NB4 (cell line): ENCODE measurements around the gene CLCF1.

Source experiments
- DNase-seq: peaks from one replicate; pipeline ENCODE4 v3.0.0; 2010; ENCODE audit warnings: low read depth
- H3K4me3 ChIP-seq: one replicate; pipeline ENCODE4 v1.5.1; 2011; ENCODE audit warnings: mild to moderate bottlenecking, low read depth, low read length, moderate library complexity
- MYC ChIP-seq: IDR thresholded peaks from 2 replicates; pipeline ENCODE4 v1.6.1; 2011; ENCODE audit warnings: low read depth, low read length
- POLR2A ChIP-seq: IDR thresholded peaks from 2 replicates; pipeline ENCODE4 v1.6.1; 2011; ENCODE audit warnings: mild to moderate bottlenecking; ENCODE audit not compliant: insufficient read length; ENCODE audit errors: extremely low read depth
- TF ChIP-seq, protein P1 (sequence below): IDR thresholded peaks from one replicate; pipeline ENCODE4 v1.5.1; 2012; ENCODE audit warnings: low read depth, low read length
- TF ChIP-seq, protein P2 (sequence below): IDR thresholded peaks from 2 replicates; pipeline ENCODE4 v1.6.1; 2011; ENCODE audit warnings: low read depth, low read length

CLCF1 gene

GRCh38 chr11:67372993-67373647 lies at the start of gene CLCF1:
Gene CLCF1, minus strand, starts transcription at chr11:67373598. Its CDS starts 59 bp downstream, at chr11:67373539.
- TF ChIP-seq MYC (no peak), POLR2A (peak; percentile 33)
- TF ChIP-seq, protein P1, sequence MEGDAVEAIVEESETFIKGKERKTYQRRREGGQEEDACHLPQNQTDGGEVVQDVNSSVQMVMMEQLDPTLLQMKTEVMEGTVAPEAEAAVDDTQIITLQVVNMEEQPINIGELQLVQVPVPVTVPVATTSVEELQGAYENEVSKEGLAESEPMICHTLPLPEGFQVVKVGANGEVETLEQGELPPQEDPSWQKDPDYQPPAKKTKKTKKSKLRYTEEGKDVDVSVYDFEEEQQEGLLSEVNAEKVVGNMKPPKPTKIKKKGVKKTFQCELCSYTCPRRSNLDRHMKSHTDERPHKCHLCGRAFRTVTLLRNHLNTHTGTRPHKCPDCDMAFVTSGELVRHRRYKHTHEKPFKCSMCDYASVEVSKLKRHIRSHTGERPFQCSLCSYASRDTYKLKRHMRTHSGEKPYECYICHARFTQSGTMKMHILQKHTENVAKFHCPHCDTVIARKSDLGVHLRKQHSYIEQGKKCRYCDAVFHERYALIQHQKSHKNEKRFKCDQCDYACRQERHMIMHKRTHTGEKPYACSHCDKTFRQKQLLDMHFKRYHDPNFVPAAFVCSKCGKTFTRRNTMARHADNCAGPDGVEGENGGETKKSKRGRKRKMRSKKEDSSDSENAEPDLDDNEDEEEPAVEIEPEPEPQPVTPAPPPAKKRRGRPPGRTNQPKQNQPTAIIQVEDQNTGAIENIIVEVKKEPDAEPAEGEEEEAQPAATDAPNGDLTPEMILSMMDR, result no peak
- peak within 1 kb of the TSS; percentile 64 for H3K4me3 ChIP-seq
- DNase-seq, result peak; percentile 87

DNA sequence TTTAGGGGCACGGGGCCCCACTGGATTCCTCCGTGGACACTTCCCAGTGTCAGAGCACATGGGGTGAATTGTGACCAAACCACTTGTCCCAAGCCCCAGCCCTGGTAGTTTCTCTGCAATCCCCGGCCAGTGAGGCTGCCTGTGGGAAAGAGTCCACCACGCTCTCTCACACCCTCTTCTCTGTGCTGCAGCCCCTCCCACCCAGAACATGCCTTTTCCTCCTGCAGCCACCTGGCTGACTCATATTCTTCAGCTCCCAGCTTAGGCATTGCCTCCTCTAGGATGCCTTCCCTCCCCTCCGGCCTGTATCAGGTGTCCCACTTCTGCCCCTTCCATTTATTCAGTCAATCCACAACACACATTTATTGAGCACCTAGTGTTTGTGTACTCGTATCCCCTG lies 49.5 kb upstream of the CLCF1 start:
- no peak for DNase-seq
- no peak overlapping the region for H3K4me3 ChIP-seq
- no peak for TF ChIP-seq POLR2A
- TF ChIP-seq, protein P1, result no peak

- H3K4me3 ChIP-seq, result no peak overlapping the region
- TF ChIP-seq, protein P2, sequence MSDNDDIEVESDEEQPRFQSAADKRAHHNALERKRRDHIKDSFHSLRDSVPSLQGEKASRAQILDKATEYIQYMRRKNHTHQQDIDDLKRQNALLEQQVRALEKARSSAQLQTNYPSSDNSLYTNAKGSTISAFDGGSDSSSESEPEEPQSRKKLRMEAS, result no peak
- no peak for TF ChIP-seq POLR2A
- TF ChIP-seq, protein P1, result no peak
- no peak for TF ChIP-seq MYC
- DNase-seq, result no peak
Measured at GRCh38 chr11:67421430-67422031, 48.1 kb upstream of the CLCF1 start.

- TF ChIP-seq, protein P2, result peak; percentile 72
- peak; percentile 93 for TF ChIP-seq MYC
- TF ChIP-seq, protein P1, result no peak
- TF ChIP-seq POLR2A, result peak; percentile 85
- DNase-seq, result peak; percentile 97
- H3K4me3 ChIP-seq, result peak overlapping the region; percentile 55
Measured at GRCh38 chr11:67420646-67421429, 47.4 kb upstream of the CLCF1 start.

DNA sequence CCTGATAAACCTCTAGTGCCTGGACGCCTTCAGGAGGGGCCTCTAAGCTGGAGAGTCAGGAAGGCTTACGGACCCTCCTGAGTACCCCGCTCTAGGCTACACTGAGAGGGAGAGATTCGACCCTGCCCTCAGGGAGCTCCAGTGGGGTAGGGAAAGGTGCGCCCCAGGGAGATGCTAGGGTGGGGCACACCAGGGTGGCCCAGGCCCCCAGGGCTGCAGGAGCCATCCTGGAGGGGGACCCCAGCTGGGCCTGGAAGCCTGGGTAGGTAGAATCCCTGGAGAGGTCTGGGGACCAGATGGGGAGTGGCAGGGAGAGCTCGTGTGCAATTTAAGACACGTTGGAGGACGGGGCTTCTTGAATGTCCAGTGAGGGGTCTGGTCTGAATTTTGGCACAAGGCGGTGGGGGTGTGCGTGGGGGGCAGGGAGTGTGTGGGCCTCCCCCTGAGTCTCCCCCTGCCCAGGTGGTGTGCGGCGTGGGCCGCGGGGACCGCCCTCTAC lies 46.8 kb upstream of the CLCF1 start:
- TF ChIP-seq, protein P2, result no peak
- TF ChIP-seq, protein P1, result no peak
- TF ChIP-seq MYC, result no peak
- TF ChIP-seq POLR2A, result no peak
- peak overlapping the region; percentile 55 for H3K4me3 ChIP-seq
- no peak for DNase-seq
